Keratinocyte (primary cell): ENCODE measurements around the gene ZFYVE28. TPM values are rescaled to one million over a fixed set of nuclear protein-coding genes. Genes with fewer than 3 reads are reported as not detected.

Experiments used
- DNase-seq: peaks from one replicate; pipeline ENCODE4 v3.0.0-alpha.2; 2011; ENCODE audit warnings: low read depth, missing footprints, low spot score
- FAIRE-seq: peaks from 2 replicates; lab custom pipeline; 2011; peaks lifted over from hg19 to GRCh38; lab: Jason Lieb, UNC
- H2AFZ ChIP-seq: 2 replicates; pipeline ENCODE4 v1.6.0; 2012; ENCODE audit warnings: low read length, control low read depth, inconsistent platforms; ENCODE audit not compliant: control insufficient read depth
- H3K27ac ChIP-seq: 2 replicates; pipeline ENCODE4 v1.5.1; 2011; ENCODE audit warnings: low read length; ENCODE audit not compliant: control insufficient read depth, insufficient read depth
- H3K27me3 ChIP-seq: 3 replicates; pipeline ENCODE4 v1.6.0; 2011; ENCODE audit warnings: low read length; ENCODE audit not compliant: control insufficient read depth, insufficient read depth; ENCODE audit errors: extremely low read depth
- H3K36me3 ChIP-seq, 2 experiments: 2 replicates in 1 of 2; 3 replicates in 1 of 2; pipeline ENCODE4 v1.5.1; 2011; ENCODE audit warnings: low read length in 2 of 2, mild to moderate bottlenecking in 1 of 2; ENCODE audit not compliant: control insufficient read depth in 2 of 2, insufficient read depth in 2 of 2; ENCODE audit errors: extremely low read depth in 1 of 2
- H3K4me1 ChIP-seq: 3 replicates; pipeline ENCODE4 v1.5.1; 2011; ENCODE audit warnings: low read length; ENCODE audit not compliant: control insufficient read depth, insufficient read depth; ENCODE audit errors: extremely low read depth
- H3K4me2 ChIP-seq: 3 replicates; pipeline ENCODE4 v1.6.0; 2011; ENCODE audit warnings: low read depth, low read length; ENCODE audit not compliant: control insufficient read depth, insufficient read depth; ENCODE audit errors: extremely low read depth
- H3K4me3 ChIP-seq, 3 experiments: fragments of 200-600 bp in 1 of 3; sonication (generic) in 1 of 3; 2 replicates in 2 of 3; 3 replicates in 1 of 3; pipeline ENCODE4 v1.5.1; 2011 to 2016; ENCODE audit warnings: low read length in 3 of 3, mild to moderate bottlenecking in 3 of 3, control low read depth in 2 of 3, inconsistent platforms in 1 of 3, low read depth in 1 of 3, mixed read lengths in 1 of 3, mixed run types in 1 of 3, moderate library complexity in 1 of 3; ENCODE audit not compliant: control insufficient read depth in 2 of 3, insufficient read depth in 2 of 3; ENCODE audit errors: extremely low read depth in 1 of 3
- H3K79me2 ChIP-seq: 2 replicates; pipeline ENCODE4 v1.6.0; 2012; ENCODE audit warnings: low read length; ENCODE audit not compliant: control insufficient read depth, insufficient read depth
- H3K9ac ChIP-seq: 3 replicates; pipeline ENCODE4 v1.6.0; 2011; ENCODE audit warnings: low read length; ENCODE audit not compliant: control insufficient read depth, insufficient read depth; ENCODE audit errors: extremely low read depth
- H3K9me1 ChIP-seq: 3 replicates; pipeline ENCODE4 v1.6.0; 2011; ENCODE audit warnings: low read length; ENCODE audit not compliant: control insufficient read depth, insufficient read depth; ENCODE audit errors: extremely low read depth
- H3K9me3 ChIP-seq: 2 replicates; pipeline ENCODE4 v1.5.1; 2012; ENCODE audit warnings: low read depth, low read length; ENCODE audit not compliant: control insufficient read depth
- H4K20me1 ChIP-seq: 3 replicates; pipeline ENCODE4 v1.6.0; 2011; ENCODE audit warnings: low read length; ENCODE audit not compliant: control insufficient read depth, insufficient read depth; ENCODE audit errors: extremely low read depth
- CTCF ChIP-seq, 3 experiments: IDR thresholded peaks in 1 of 3; conservative IDR thresholded peaks in 1 of 3; optimal IDR thresholded peaks in 1 of 3; 2 replicates in 2 of 3; 3 replicates in 1 of 3; pipeline versions ENCODE3 to v1.5.1; 2011; ENCODE audit warnings: low read length in 3 of 3, mild to moderate bottlenecking in 3 of 3, moderate library complexity in 2 of 3, control low read depth in 1 of 3, inconsistent platforms in 1 of 3; ENCODE audit not compliant: insufficient read depth in 2 of 3; ENCODE audit errors: extremely low read depth in 1 of 3
- EZH2 ChIP-seq: IDR thresholded peaks from one replicate; pipeline ENCODE4 v1.6.1; 2012; ENCODE audit warnings: inconsistent platforms, mild to moderate bottlenecking, low read length, moderate library complexity
- dilution Hi-C: fragments of 300-500 bp; cut with MboI; formaldehyde crosslinking; loops from one replicate; pipeline ENCODE4 v1.7.0; 2020; ENCODE audit warnings: low sequenced_read_pairs; ENCODE audit not compliant: extremely low pct_ligation_motif_present
- polyA plus RNA-seq, 5 experiments: library from polyadenylated mRNA; depleted of rRNA in 3 of 5; stranded (reverse) in 3 of 5; stranded (forward) in 1 of 5; unstranded in 1 of 5; fragments of >200 nt; gene quantifications; 1 replicate in 1 of 5; 2 replicates in 3 of 5; 3 replicates in 1 of 5; pipeline versions ENCODE4 v1.2.1 to v1.2.3, GENCODE V29; 2011 to 2012; ENCODE audit warnings: missing spikeins in 2 of 5, low read depth in 1 of 5, low replicate concordance in 1 of 5

The ZFYVE28 gene
- polyA plus RNA-seq, 1 donor (not counting 4 experiments of a cell fraction or from before 2014, with no cell fraction given) = 0.33 TPM

DNA sequence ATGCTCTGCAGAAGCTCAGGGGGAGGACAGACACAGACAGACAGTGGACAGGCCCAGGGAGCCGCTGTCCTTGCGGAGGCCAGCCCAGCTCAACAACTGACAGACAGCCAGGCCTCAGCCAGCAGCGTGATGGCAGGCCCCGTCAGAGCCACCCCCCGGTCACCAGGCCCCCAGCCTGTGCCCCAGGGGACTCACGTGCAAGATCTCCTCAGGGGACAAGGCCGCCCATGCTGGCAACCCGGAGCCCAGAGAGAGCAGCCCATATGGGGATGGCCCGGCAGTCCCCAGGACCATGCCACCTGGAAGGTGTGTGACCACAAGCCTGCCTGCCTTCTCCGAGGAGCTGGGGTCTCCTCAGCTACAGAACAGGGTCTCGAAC lies 128.5 kb downstream of the ZFYVE28 start:
- no peak overlapping the region for H3K4me3 ChIP-seq
- FAIRE-seq = no peak
- no peaks in the 10 kb centered on the region for H3K9me3 ChIP-seq
- H3K4me1 ChIP-seq = peaks cover 7% of the 10 kb centered on the region
- TF ChIP-seq EZH2 = no peak
- no peak for TF ChIP-seq CTCF (optimal IDR thresholded peaks at IDR 0.05 in 1 of 3, IDR thresholded peaks at IDR 0.05 in 1 of 3, conservative IDR thresholded peaks at IDR 0.05 in 1 of 3; ENCODE audit: extremely low read depth in 1 of 3, insufficient read depth in 2 of 3, low read length in 3 of 3)
- no peak overlapping the region for H2AFZ ChIP-seq
- H3K36me3 ChIP-seq = no peaks in the 10 kb centered on the region
- H3K27me3 ChIP-seq = peaks cover 9% of the 10 kb centered on the region
- DNase-seq = no peak
- no peak overlapping the region for H3K27ac ChIP-seq
- no peaks in the 10 kb centered on the region for H3K79me2 ChIP-seq
- dilution Hi-C loops = no loop called here
- H3K9me1 ChIP-seq = no peaks in the 10 kb centered on the region
- H3K4me2 ChIP-seq = no peak overlapping the region
- H4K20me1 ChIP-seq = no peaks in the 10 kb centered on the region
- H3K9ac ChIP-seq = no peak overlapping the region

- DNase-seq = no peak
- Histone ChIP-seq H3K9ac (no peak overlapping the region), H3K4me2 (no peak overlapping the region), H3K27ac (no peak overlapping the region), H3K4me1 (peaks cover 7% of the 10 kb centered on the region), H3K9me3 (no peaks in the 10 kb centered on the region), H3K36me3 (no peaks in the 10 kb centered on the region), H3K27me3 (peaks cover 9% of the 10 kb centered on the region), H3K9me1 (no peaks in the 10 kb centered on the region), H4K20me1 (no peaks in the 10 kb centered on the region), H3K79me2 (no peaks in the 10 kb centered on the region), H2AFZ (no peak overlapping the region), H3K4me3 (no peak overlapping the region)
- no peak for TF ChIP-seq EZH2
- TF ChIP-seq CTCF (optimal IDR thresholded peaks at IDR 0.05 in 1 of 3, IDR thresholded peaks at IDR 0.05 in 1 of 3, conservative IDR thresholded peaks at IDR 0.05 in 1 of 3; ENCODE audit: extremely low read depth in 1 of 3, insufficient read depth in 2 of 3, low read length in 3 of 3) = no peak
- dilution Hi-C loops = no loop called here
- no peak for FAIRE-seq
Measured at GRCh38 chr4:2289311-2289954, 129.0 kb downstream of the ZFYVE28 start.
